ENCODE data around the gene SPDYE6. TPM values are rescaled to one million over a fixed set of nuclear protein-coding genes. Genes with fewer than 3 reads are reported as not detected.
"Not testable (repeated sequence)": the region's sequence is repeated elsewhere in the genome, so short reads cannot be mapped to it uniquely, and the experiment has no call there.

Gene SPDYE6
- total RNA-seq, 1 donor from 2014 or later, result not detected

- not testable (repeated sequence) for H3K27ac Mint-ChIP-seq; H3K9me3 Mint-ChIP-seq; H3K27me3 Mint-ChIP-seq (ENCODE audit: low read depth); DNase-seq (ENCODE audit: low spot score in 2 of 2, unreplicated experiment in 2 of 2); H3K4me1 Mint-ChIP-seq; H3K36me3 Mint-ChIP-seq; H3K4me3 Mint-ChIP-seq
These were observed 9.3 kb downstream of the SPDYE6 start for GRCh38 chr7:102346983-102347382.

DNA sequence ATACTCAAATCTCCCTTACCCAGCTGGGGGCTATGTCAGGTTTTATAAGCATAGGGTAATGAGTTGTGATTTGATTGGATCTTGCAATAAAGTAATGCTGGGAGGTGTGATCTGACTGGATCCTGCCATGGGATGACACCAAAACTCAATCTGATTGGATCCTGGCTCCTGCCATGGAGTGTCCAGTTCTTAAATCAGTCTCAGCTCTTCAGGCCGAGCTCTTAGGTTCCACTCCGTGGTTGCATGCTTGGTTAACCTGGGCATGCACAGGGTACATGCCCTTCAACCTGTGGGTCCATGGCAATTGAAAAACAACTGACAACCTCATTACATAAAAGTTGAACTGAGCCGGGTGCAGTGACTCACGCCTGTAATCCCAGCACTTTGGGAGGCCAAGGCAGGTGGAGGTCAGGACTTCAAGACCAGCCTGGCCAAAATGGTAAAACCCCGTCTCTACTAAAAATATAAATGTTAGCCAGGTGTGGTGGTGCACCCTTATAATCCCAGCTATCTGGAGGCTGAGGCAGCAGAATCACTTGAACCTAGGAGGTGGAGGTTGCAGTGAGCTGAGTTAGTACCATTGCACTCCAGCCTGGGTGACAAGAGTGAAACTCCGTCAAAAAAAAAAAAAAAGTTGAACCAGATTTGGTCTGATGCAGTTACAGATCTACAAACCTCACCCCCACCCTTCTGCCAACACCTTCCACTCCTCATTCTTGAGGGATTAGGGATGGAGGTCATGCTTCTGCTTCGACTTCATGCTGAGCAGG, 15.5 kb downstream of the SPDYE6 start:
- H3K27ac Mint-ChIP-seq; H3K4me1 Mint-ChIP-seq; DNase-seq (ENCODE audit: low spot score in 2 of 2, unreplicated experiment in 2 of 2); H3K4me3 Mint-ChIP-seq; H3K27me3 Mint-ChIP-seq (ENCODE audit: low read depth); H3K36me3 Mint-ChIP-seq; H3K9me3 Mint-ChIP-seq: not testable (repeated sequence)

DNA sequence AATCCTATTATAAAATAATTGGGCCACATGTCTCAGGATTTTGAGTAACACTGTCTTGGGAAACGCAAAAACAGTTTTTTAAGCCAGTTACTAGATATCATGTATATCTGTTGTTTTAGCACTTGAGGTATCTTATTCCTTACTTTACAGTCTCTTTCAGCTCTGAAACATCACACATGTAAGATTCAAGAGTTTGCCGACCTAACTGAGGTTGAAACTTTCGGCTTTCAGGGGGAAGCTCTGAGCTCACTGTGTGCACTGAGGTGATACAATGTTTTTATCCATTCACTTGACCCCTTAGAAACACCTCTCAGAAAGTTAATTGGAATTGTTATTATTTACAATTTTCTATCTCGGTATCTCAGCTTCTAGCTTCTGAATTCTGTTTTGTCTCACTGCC, 18.8 kb downstream of the SPDYE6 start:
- not testable (repeated sequence) for H3K27me3 Mint-ChIP-seq (ENCODE audit: low read depth); H3K4me1 Mint-ChIP-seq; H3K4me3 Mint-ChIP-seq; H3K9me3 Mint-ChIP-seq; DNase-seq (ENCODE audit: low spot score in 2 of 2, unreplicated experiment in 2 of 2); H3K36me3 Mint-ChIP-seq; H3K27ac Mint-ChIP-seq

- H3K27ac Mint-ChIP-seq, H3K36me3 Mint-ChIP-seq: not testable (repeated sequence)
These were observed 19.2 kb downstream of the SPDYE6 start for GRCh38 chr7:102337002-102337401.

GRCh38 chr7:102335574-102335973, 20.7 kb downstream of the SPDYE6 start:
- not testable (repeated sequence) for H3K27me3 Mint-ChIP-seq (ENCODE audit: low read depth); H3K4me3 Mint-ChIP-seq; H3K4me1 Mint-ChIP-seq; DNase-seq (ENCODE audit: low spot score in 2 of 2, unreplicated experiment in 2 of 2); H3K36me3 Mint-ChIP-seq; H3K27ac Mint-ChIP-seq; H3K9me3 Mint-ChIP-seq

More at GRCh38 chr7:102337002-102337401, 19.2 kb downstream of the SPDYE6 start:
- not testable (repeated sequence) for H3K4me1 Mint-ChIP-seq; H3K27me3 Mint-ChIP-seq (ENCODE audit: low read depth); H3K9me3 Mint-ChIP-seq; H3K4me3 Mint-ChIP-seq; DNase-seq (ENCODE audit: low spot score in 2 of 2, unreplicated experiment in 2 of 2)

- not testable (repeated sequence) for H3K27ac Mint-ChIP-seq; H3K9me3 Mint-ChIP-seq; H3K4me3 Mint-ChIP-seq; H3K36me3 Mint-ChIP-seq; H3K27me3 Mint-ChIP-seq (ENCODE audit: low read depth); DNase-seq (ENCODE audit: low spot score in 2 of 2, unreplicated experiment in 2 of 2); H3K4me1 Mint-ChIP-seq
These were observed 25.4 kb downstream of the SPDYE6 start for GRCh38 chr7:102330666-102331460.

DNA sequence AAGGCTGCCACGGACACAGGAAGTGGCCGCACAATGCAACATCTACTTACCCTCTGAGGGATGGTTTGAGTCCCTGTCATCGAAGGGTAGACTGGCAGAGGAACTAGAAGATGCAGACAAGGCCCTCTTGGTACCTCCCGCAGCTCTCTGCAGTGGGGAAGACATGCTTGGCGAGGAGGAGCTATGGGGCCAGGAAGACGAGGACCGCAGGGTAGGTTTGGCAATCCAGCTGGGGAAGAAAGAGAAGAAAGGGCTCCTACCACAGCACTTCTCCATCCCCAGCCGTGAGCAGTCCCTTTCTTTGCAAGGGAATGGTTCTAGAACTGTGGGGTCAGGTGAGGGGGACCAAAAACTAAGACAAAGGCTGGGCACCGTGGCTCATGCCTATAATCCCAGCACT, 26.9 kb downstream of the SPDYE6 start:
- H3K4me3 Mint-ChIP-seq; H3K27ac Mint-ChIP-seq; H3K4me1 Mint-ChIP-seq; H3K9me3 Mint-ChIP-seq; H3K36me3 Mint-ChIP-seq; H3K27me3 Mint-ChIP-seq (ENCODE audit: low read depth): not testable (repeated sequence)
- peak in 1 of 2 experiments; percentile 5 for DNase-seq (ENCODE audit: low spot score in 2 of 2, unreplicated experiment in 2 of 2)

DNA sequence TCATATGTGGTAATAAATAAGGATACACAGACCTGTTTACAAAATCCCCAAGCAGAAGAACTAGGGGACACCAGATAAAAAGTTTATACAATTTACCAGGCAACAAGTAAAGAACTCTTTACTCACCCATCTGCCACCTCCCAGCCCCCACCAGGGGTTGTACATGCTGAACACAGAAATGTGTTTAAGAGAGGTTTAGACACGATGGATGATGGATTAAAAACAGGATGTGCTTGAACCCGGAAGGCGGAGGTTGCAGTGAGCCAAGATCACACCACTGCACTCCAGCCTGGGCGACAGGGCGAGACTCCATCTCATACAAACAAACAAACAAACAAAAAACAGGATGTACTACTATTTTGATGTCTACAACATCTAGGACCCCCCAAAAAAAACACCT, 27.4 kb downstream of the SPDYE6 start:
- H3K4me1 Mint-ChIP-seq; H3K36me3 Mint-ChIP-seq; H3K27ac Mint-ChIP-seq; H3K4me3 Mint-ChIP-seq; H3K27me3 Mint-ChIP-seq (ENCODE audit: low read depth); DNase-seq (ENCODE audit: low spot score in 2 of 2, unreplicated experiment in 2 of 2); H3K9me3 Mint-ChIP-seq: not testable (repeated sequence)

DNA sequence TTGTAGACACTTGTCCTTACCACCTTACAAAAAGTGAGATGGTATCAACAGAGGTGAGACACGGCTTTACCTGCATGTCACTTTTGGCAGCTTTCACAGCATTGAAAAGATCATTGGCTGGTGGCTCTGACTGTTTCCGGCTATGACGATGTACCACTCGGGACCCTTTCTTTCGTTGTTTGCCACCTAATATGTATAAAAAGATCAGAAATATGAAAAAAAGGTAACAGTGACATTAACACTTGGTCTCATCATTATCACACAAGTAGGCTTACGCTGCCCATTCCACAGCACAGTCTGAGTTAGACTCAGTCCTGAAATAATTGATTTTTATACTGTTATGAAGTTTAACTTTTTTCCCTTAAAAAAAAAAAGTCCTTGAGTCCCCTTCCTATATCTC, 29.1 kb downstream of the SPDYE6 start:
- H3K27me3 Mint-ChIP-seq (ENCODE audit: low read depth), result peaks cover 12% of the 10 kb centered on the region
- H3K4me3 Mint-ChIP-seq; DNase-seq (ENCODE audit: low spot score in 2 of 2, unreplicated experiment in 2 of 2); H3K27ac Mint-ChIP-seq; H3K4me1 Mint-ChIP-seq; H3K9me3 Mint-ChIP-seq; H3K36me3 Mint-ChIP-seq: not testable (repeated sequence)

- Mint-ChIP-seq H3K36me3 (no peaks in the 10 kb centered on the region), H3K4me3 (no peak overlapping the region), H3K9me3 (no peaks in the 10 kb centered on the region), H3K27me3 (ENCODE audit: low read depth) (peaks cover 17% of the 10 kb centered on the region), H3K27ac (no peak overlapping the region), H3K4me1 (peaks cover 3% of the 10 kb centered on the region)
- TF ChIP-seq, protein P1, sequence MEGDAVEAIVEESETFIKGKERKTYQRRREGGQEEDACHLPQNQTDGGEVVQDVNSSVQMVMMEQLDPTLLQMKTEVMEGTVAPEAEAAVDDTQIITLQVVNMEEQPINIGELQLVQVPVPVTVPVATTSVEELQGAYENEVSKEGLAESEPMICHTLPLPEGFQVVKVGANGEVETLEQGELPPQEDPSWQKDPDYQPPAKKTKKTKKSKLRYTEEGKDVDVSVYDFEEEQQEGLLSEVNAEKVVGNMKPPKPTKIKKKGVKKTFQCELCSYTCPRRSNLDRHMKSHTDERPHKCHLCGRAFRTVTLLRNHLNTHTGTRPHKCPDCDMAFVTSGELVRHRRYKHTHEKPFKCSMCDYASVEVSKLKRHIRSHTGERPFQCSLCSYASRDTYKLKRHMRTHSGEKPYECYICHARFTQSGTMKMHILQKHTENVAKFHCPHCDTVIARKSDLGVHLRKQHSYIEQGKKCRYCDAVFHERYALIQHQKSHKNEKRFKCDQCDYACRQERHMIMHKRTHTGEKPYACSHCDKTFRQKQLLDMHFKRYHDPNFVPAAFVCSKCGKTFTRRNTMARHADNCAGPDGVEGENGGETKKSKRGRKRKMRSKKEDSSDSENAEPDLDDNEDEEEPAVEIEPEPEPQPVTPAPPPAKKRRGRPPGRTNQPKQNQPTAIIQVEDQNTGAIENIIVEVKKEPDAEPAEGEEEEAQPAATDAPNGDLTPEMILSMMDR (IDR thresholded peaks at IDR 0.05; ENCODE audit: unreplicated experiment), result no peak
- peak in 1 of 2 experiments; percentile 25 for DNase-seq (ENCODE audit: low spot score in 2 of 2, unreplicated experiment in 2 of 2)
These were observed 29.9 kb downstream of the SPDYE6 start for GRCh38 chr7:102326157-102326889.

GRCh38 chr7:102325106-102325505, 31.1 kb downstream of the SPDYE6 start:
- H3K36me3 Mint-ChIP-seq, H3K27ac Mint-ChIP-seq, H3K9me3 Mint-ChIP-seq, H3K4me3 Mint-ChIP-seq, H3K4me1 Mint-ChIP-seq: not testable (repeated sequence)
- peak in 1 of 2 experiments; percentile 17 for DNase-seq (ENCODE audit: low spot score in 2 of 2, unreplicated experiment in 2 of 2)
- peaks cover 21% of the 10 kb centered on the region for H3K27me3 Mint-ChIP-seq (ENCODE audit: low read depth)

All from mesothelial cell of epicardium (in vitro differentiated cells).